GM10266 (cell line): ENCODE results near the gene TFAP2C.

Experiments used
- DNase-seq: peaks from one replicate; pipeline ENCODE4 v3.0.0; 2012; ENCODE audit errors: extremely low spot score
- CTCF ChIP-seq: IDR thresholded peaks from 2 replicates; pipeline ENCODE4 v1.5.1; 2012; ENCODE audit warnings: mild to moderate bottlenecking, low read depth; ENCODE audit not compliant: control insufficient read depth, insufficient read depth; ENCODE audit errors: missing control alignments

The TFAP2C gene

GRCh38 chr20:56631990-56632327 is 2.9 kb downstream of the TFAP2C start:
- no peak for TF ChIP-seq CTCF

GRCh38 chr20:56634307-56634706 is 5.2 kb downstream of the TFAP2C start:
- no peak for TF ChIP-seq CTCF
- DNase-seq: no peak

More at GRCh38 chr20:56631990-56632327, 2.9 kb downstream of the TFAP2C start:
- DNase-seq: no peak

GRCh38 chr20:56634735-56635385 is 5.8 kb downstream of the TFAP2C start:
- DNase-seq: no peak

GRCh38 chr20:56636716-56637115 is 7.6 kb downstream of the TFAP2C start:
- DNase-seq: no peak
- TF ChIP-seq CTCF: no peak

More at GRCh38 chr20:56634735-56635385, 5.8 kb downstream of the TFAP2C start:
- no peak for TF ChIP-seq CTCF

GRCh38 chr20:56637576-56637975 is 8.5 kb downstream of the TFAP2C start:
- DNase-seq: no peak
- TF ChIP-seq CTCF: no peak

- no peak for TF ChIP-seq CTCF
- no peak for DNase-seq
These were observed 17.5 kb downstream of the TFAP2C start for GRCh38 chr20:56646599-56646998.

GRCh38 chr20:56653211-56653610 is 24.1 kb downstream of the TFAP2C start:
- no peak for TF ChIP-seq CTCF
- DNase-seq: no peak
